Measurements from ENCODE around the gene PPP1R2C.

- TF ChIP-seq CTCF (IDR thresholded peaks at IDR 0.05; ENCODE audit: low read depth, low read length, missing input control): no peak
- no peak for TF ChIP-seq YY1 (IDR thresholded peaks at IDR 0.05)
- TF ChIP-seq FOXA1 (IDR thresholded peaks at IDR 0.05): no peak
- no peak for TF ChIP-seq ZBTB33 (IDR thresholded peaks at IDR 0.05)
- TF ChIP-seq JUND (IDR thresholded peaks at IDR 0.05): no peak
- no peak for TF ChIP-seq MAX (IDR thresholded peaks at IDR 0.05)
- TF ChIP-seq EGR1 (IDR thresholded peaks at IDR 0.05; ENCODE audit: low read depth in 2 of 2): no peak
- TF ChIP-seq ATF3 (IDR thresholded peaks at IDR 0.05): no peak
- no peak for TF ChIP-seq HNF4G (IDR thresholded peaks at IDR 0.05)
- TF ChIP-seq GABPA (IDR thresholded peaks at IDR 0.05 in 1 of 2, conservative IDR thresholded peaks at IDR 0.05 in 1 of 2): no peak
- TF ChIP-seq TAF1 (conservative IDR thresholded peaks at IDR 0.05): no peak
- TF ChIP-seq RAD21 (IDR thresholded peaks at IDR 0.05): no peak
- TF ChIP-seq SP1 (IDR thresholded peaks at IDR 0.05): no peak
Measured at GRCh38 chrX:42821803-42822443, 44.0 kb upstream of the PPP1R2C start.
